Smooth muscle cell (in vitro differentiated cells): Measurements from ENCODE around the gene GEMIN7. TPM values are rescaled to one million over a fixed set of nuclear protein-coding genes. Genes with fewer than 3 reads are reported as not detected.

ENCODE experiments used
- DNase-seq: peaks from one replicate; lab custom pipeline; 2025; ENCODE audit not compliant: unreplicated experiment; lab: John Stamatoyannopoulos, UW
- H2AFZ ChIP-seq: fragments of 200-600 bp; sonication (generic); 2 replicates; pipeline ENCODE4 v1.6.0; 2016; ENCODE audit warnings: antibody characterized with exemption, low read depth, mild to moderate bottlenecking
- H3F3A ChIP-seq: fragments of 200-600 bp; sonication (generic); 2 replicates; pipeline ENCODE4 v1.6.0; 2017; ENCODE audit warnings: antibody characterized with exemption, low read depth
- H3K27ac ChIP-seq: fragments of 200-600 bp; sonication (generic); 2 replicates; pipeline ENCODE4 v1.5.1; 2016; ENCODE audit warnings: low read depth, mild to moderate bottlenecking
- H3K27me3 ChIP-seq: fragments of 200-600 bp; sonication (generic); 2 replicates; pipeline ENCODE4 v1.6.1; 2016; ENCODE audit warnings: low read depth, mild to moderate bottlenecking
- H3K36me3 ChIP-seq: fragments of 200-600 bp; sonication (generic); 2 replicates; pipeline ENCODE4 v1.5.1; 2016; ENCODE audit warnings: low read depth
- H3K4me1 ChIP-seq: fragments of 200-600 bp; sonication (generic); 2 replicates; pipeline ENCODE4 v1.5.1; 2016; ENCODE audit warnings: low read depth
- H3K4me2 ChIP-seq: fragments of 200-600 bp; sonication (generic); 2 replicates; pipeline ENCODE4 v1.6.0; 2016; ENCODE audit warnings: mild to moderate bottlenecking
- H3K4me3 ChIP-seq: fragments of 200-600 bp; sonication (generic); 2 replicates; pipeline ENCODE4 v1.5.1; 2016; ENCODE audit warnings: mild to moderate bottlenecking
- H3K79me2 ChIP-seq: fragments of 200-600 bp; sonication (generic); 2 replicates; pipeline ENCODE4 v1.6.0; 2016; ENCODE audit warnings: low read depth, mild to moderate bottlenecking
- H3K9ac ChIP-seq: fragments of 200-600 bp; sonication (generic); 2 replicates; pipeline ENCODE4 v1.6.0; 2016; ENCODE audit warnings: low read depth
- H3K9me3 ChIP-seq: fragments of 200-600 bp; sonication (generic); replicated peaks from 2 replicates; pipeline ENCODE4 v1.5.1; 2016; ENCODE audit warnings: low read depth
- H4K20me1 ChIP-seq: fragments of 200-600 bp; sonication (generic); 2 replicates; pipeline ENCODE4 v1.6.0; 2016; ENCODE audit warnings: low read depth
- CTCF ChIP-seq: fragments of 200-600 bp; sonication (generic); IDR thresholded peaks from 2 replicates; pipeline ENCODE4 v1.5.1; 2017; ENCODE audit warnings: borderline replicate concordance, mild to moderate bottlenecking, antibody characterized with exemption; ENCODE audit not compliant: insufficient read depth, poor library complexity, severe bottlenecking
- WGBS: methylation state at CpG from one replicate; pipeline ENCODE4 v1.1.7; 2016; ENCODE audit warnings: low lambda C conversion rate; 5-methylcytosine and 5-hydroxymethylcytosine counted together
- polyA plus RNA-seq: library from polyadenylated mRNA; unstranded; fragments of >200 nt; fragmentation: Nextera tagmentation; extraction: Ambion mirVana; gene quantifications from 2 replicates; pipeline ENCODE4 v1.2.1, GENCODE V29; 2016
- total RNA-seq: library from RNA; depleted of rRNA; stranded (reverse); fragments of >200 nt; gene quantifications from 2 replicates; pipeline ENCODE4 v1.2.3, GENCODE V29; 2014

GEMIN7 gene
- total and polyA plus RNA-seq, 2 experiments from 2014 or later = 50.6 to 67.0 TPM

DNA sequence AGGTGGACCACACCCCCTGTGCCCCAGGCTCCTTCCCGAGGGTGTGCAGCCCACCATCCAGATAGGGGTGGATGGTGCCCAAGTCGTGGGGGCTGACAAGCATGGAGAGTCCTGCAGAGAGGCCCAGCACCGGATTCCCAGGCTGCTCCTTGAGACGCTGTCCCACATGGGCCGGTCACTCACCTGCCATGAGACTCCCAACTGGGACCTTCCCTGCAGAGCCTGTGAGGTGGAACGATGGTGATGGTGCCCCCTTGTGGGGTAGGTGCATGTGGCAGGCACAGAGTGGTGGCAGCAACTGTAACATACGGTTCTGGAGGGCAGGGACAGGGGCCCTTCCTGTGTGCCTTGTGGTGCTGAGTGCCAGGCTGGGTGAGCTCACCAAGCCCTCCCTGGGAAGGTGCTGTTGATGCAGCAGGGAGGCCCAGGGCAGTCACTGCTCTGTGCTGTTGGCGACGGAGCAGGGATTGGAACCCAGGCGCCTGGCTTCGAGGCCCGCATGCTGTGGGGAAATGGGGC is 47.0 kb downstream of the GEMIN7 start:
- no peak overlapping the region for H3K4me3 ChIP-seq
- H3K9me3 ChIP-seq = no peaks in the 10 kb centered on the region
- no peak overlapping the region for H3K9ac ChIP-seq
- peaks cover 99% of the 10 kb centered on the region for H4K20me1 ChIP-seq
- no peaks in the 10 kb centered on the region for H3F3A ChIP-seq
- H3K4me2 ChIP-seq = no peak overlapping the region
- peaks cover 58% of the 10 kb centered on the region for H3K79me2 ChIP-seq
- DNase-seq = peak; percentile 11
- no peak overlapping the region for H2AFZ ChIP-seq
- peaks cover 5% of the 10 kb centered on the region for H3K4me1 ChIP-seq
- WGBS = 66% methylated on average over 12 of the region's 12 CpGs
- peak; percentile 65 for TF ChIP-seq CTCF
- H3K27me3 ChIP-seq = no peaks in the 10 kb centered on the region
- H3K36me3 ChIP-seq = no peaks in the 10 kb centered on the region
- H3K27ac ChIP-seq = no peak overlapping the region

DNA sequence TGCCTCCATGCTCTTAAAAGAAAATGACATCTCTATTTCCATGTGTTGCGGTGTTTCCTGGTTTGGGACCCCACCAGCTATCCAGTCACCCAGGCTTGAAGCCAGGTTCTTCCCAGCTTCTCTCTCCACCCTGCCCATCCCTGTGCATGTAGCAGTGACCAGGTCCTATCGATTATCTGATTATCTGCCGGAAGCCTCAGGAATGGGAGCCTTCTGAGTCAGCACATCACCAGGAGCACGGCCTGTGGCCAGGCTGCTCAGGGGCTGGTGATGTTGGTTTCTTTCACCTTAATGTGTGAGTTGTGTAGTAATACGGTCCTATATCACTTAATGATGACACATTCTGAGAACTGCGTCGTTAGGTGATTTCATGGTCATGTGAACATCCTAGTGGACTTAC is 47.6 kb downstream of the GEMIN7 start:
- no peak overlapping the region for H3K4me2 ChIP-seq
- no peaks in the 10 kb centered on the region for H3K9me3 ChIP-seq
- TF ChIP-seq CTCF = no peak
- H4K20me1 ChIP-seq = peaks cover 99% of the 10 kb centered on the region
- H3K4me1 ChIP-seq = peaks cover 5% of the 10 kb centered on the region
- H3K9ac ChIP-seq = no peak overlapping the region
- no peak overlapping the region for H2AFZ ChIP-seq
- peaks cover 53% of the 10 kb centered on the region for H3K79me2 ChIP-seq
- no peak for DNase-seq
- WGBS = 86% methylated on average over 7 of the region's 7 CpGs
- H3F3A ChIP-seq = no peaks in the 10 kb centered on the region
- no peaks in the 10 kb centered on the region for H3K36me3 ChIP-seq
- H3K27me3 ChIP-seq = no peaks in the 10 kb centered on the region
- no peak overlapping the region for H3K4me3 ChIP-seq
- no peak overlapping the region for H3K27ac ChIP-seq

DNA sequence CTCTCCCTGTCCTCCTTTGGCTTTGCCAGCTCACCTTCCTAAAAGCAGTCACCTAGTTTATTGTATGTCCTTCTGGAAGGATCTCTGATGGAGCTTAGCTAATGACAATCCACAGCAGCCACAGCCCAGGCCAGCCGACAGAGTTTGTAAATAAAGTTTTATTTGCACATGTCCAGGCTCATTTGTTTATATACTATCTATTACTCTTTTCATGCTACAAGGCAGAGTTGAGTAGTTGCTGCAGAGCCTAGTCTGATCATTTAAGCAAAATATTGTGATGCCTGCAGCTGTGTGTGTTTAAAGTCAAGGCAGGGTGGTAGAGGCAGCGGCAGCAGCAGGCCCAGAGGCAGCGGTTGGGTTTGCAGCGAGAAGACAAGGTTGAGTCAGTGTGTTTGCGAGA is 49.1 kb downstream of the GEMIN7 start:
- Histone ChIP-seq H3K27ac (no peak overlapping the region), H3K9ac (no peak overlapping the region), H3K4me1 (peaks cover 5% of the 10 kb centered on the region), H3K4me3 (no peak overlapping the region), H3K36me3 (no peaks in the 10 kb centered on the region), H3K27me3 (no peaks in the 10 kb centered on the region), H2AFZ (no peak overlapping the region), H3K79me2 (peaks cover 56% of the 10 kb centered on the region), H3F3A (no peaks in the 10 kb centered on the region), H3K4me2 (no peak overlapping the region), H3K9me3 (no peaks in the 10 kb centered on the region), H4K20me1 (peaks cover 99% of the 10 kb centered on the region)
- no peak for TF ChIP-seq CTCF
- WGBS = 94% methylated on average over 5 of the region's 5 CpGs
- DNase-seq = no peak

DNA sequence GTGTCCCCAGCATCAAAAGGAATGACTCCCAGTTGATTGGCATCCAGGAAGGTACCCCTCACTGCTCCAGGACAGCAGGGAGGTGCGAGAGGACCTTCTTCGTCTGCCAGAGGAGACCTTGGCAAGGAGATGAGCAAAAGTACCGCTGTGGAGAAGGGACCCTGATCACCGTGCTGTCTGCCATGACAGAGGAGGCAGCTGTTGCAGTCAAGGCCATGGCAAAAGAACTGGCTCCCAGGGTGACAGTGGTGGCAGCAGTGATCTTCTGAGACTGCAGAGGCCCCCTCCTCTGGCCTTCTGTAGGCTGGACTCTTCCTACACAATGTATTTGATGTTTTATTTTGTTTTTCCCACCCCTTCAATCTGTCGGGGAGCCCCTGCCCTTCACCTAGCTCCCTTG is 49.7 kb downstream of the GEMIN7 start:
- Histone ChIP-seq H3K27ac (no peak overlapping the region), H2AFZ (no peak overlapping the region), H3F3A (no peaks in the 10 kb centered on the region), H3K79me2 (peaks cover 60% of the 10 kb centered on the region), H3K4me3 (no peak overlapping the region), H3K36me3 (no peaks in the 10 kb centered on the region), H4K20me1 (peaks cover 99% of the 10 kb centered on the region), H3K27me3 (no peaks in the 10 kb centered on the region), H3K9me3 (no peaks in the 10 kb centered on the region), H3K4me2 (no peak overlapping the region), H3K9ac (no peak overlapping the region), H3K4me1 (peaks cover 5% of the 10 kb centered on the region)
- no peak for TF ChIP-seq CTCF
- 96% methylated on average over 5 of the region's 5 CpGs for WGBS
- DNase-seq = no peak
